ENCODE results near the gene COQ4.

DNA sequence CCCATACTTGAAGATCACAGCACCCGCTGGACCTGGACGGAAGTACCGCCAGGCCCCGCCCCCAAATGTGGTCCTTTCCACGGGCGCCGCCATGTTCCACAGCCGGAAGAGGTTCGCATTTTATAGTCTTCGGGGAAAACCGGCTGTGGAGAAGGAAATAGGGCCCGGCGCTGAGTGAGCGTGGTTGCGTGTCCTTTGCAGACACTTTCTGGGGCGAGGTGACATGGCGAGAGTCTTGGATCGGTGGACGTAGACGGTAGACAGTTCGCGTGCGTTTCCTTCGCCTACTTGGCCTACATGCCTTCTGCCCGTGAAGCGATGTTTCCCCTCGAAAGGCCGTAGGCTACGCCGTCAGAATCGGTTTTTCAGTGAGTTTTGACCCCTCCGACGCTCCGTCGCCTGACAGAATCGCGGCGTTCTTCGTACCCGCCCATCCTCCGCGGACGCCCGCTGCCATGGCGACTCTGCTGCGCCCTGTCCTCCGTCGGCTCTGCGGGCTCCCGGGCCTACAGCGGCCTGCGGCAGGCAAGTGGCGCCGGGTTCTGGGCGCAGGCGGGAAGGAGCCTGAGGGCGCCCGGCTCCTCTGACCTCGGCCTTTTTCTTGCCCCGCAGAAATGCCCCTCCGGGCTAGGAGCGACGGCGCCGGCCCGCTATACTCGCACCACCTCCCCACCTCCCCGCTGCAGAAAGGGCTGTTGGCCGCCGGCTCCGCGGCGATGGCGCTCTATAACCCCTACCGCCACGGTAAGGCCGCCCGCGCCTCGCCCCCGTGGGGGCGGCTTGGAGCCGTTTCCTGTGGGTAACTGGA lies at the start of gene COQ4, which contains the start of gene TRUB2:
- TF ChIP-seq, protein P1, sequence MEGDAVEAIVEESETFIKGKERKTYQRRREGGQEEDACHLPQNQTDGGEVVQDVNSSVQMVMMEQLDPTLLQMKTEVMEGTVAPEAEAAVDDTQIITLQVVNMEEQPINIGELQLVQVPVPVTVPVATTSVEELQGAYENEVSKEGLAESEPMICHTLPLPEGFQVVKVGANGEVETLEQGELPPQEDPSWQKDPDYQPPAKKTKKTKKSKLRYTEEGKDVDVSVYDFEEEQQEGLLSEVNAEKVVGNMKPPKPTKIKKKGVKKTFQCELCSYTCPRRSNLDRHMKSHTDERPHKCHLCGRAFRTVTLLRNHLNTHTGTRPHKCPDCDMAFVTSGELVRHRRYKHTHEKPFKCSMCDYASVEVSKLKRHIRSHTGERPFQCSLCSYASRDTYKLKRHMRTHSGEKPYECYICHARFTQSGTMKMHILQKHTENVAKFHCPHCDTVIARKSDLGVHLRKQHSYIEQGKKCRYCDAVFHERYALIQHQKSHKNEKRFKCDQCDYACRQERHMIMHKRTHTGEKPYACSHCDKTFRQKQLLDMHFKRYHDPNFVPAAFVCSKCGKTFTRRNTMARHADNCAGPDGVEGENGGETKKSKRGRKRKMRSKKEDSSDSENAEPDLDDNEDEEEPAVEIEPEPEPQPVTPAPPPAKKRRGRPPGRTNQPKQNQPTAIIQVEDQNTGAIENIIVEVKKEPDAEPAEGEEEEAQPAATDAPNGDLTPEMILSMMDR (IDR thresholded peaks at IDR 0.05; ENCODE audit: low read depth, low read length, missing input control): no peak
- TF ChIP-seq GABPA (IDR thresholded peaks at IDR 0.05 in 1 of 2, conservative IDR thresholded peaks at IDR 0.05 in 1 of 2) (peak; percentile 97 to 99), JUND (IDR thresholded peaks at IDR 0.05) (no peak), YY1 (IDR thresholded peaks at IDR 0.05) (peak; percentile 99), NR2F2 (IDR thresholded peaks at IDR 0.05) (peak; percentile 74)
- TF ChIP-seq, protein P2, sequence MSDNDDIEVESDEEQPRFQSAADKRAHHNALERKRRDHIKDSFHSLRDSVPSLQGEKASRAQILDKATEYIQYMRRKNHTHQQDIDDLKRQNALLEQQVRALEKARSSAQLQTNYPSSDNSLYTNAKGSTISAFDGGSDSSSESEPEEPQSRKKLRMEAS (IDR thresholded peaks at IDR 0.05): peak; percentile 99
